ENCODE measurements around the gene PFN3.
A peak's percentile ranks its signal among the peaks of the same experiment; 100 is the strongest.
"Not testable (repeated sequence)": the region's sequence is repeated elsewhere in the genome, so short reads cannot be mapped to it uniquely, and the experiment has no call there.

The PFN3 gene

DNA sequence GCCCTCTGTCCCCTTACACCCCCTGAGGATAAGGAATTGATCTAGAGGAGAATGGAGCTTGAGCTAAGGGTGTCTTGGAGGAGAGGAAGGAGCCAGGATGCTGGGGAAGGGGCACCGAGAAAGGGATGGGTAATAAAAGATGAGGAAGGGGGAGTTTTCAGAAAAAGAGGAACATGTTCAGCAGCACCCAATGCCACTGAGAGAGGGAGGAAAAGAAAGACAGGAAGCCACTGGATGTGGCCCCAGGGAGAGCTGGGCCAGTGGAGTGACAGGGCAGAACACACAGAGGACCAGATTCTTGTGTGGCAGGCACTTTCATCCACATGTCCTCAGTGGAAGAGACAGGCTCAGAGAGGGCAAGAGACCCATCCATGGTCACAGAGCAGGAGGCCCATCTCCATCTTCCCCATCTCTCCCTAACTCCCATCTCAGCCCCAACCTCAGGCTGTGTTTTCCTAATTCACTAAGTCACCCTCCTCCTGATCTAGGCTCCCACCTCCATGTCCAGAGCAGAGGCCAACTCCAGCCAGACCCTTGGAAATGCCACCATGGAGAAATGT is 7.2 kb downstream of the PFN3 start:
- DNase-seq (ENCODE audit: low spot score): no peak

DNA sequence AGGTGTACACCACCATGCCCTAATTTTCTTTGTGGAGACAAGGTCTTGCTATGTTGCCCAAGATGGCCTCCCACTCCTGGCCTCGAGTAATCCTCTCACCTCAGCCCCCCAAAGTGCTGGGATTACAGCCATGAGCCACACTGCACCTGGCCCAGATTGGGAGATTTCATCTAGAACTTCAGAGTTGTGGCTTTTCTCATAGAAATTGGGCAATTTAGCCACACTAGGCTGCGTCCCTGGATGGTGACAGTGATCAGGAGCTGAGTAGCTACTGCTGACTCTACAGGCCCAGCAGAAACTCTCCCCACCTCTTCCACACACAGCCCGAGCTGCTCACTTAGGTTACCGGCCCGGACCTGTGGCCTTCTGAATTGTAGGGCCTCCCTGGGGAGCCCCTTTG is 7.7 kb downstream of the PFN3 start:
- no peak for DNase-seq (ENCODE audit: low spot score)

DNA sequence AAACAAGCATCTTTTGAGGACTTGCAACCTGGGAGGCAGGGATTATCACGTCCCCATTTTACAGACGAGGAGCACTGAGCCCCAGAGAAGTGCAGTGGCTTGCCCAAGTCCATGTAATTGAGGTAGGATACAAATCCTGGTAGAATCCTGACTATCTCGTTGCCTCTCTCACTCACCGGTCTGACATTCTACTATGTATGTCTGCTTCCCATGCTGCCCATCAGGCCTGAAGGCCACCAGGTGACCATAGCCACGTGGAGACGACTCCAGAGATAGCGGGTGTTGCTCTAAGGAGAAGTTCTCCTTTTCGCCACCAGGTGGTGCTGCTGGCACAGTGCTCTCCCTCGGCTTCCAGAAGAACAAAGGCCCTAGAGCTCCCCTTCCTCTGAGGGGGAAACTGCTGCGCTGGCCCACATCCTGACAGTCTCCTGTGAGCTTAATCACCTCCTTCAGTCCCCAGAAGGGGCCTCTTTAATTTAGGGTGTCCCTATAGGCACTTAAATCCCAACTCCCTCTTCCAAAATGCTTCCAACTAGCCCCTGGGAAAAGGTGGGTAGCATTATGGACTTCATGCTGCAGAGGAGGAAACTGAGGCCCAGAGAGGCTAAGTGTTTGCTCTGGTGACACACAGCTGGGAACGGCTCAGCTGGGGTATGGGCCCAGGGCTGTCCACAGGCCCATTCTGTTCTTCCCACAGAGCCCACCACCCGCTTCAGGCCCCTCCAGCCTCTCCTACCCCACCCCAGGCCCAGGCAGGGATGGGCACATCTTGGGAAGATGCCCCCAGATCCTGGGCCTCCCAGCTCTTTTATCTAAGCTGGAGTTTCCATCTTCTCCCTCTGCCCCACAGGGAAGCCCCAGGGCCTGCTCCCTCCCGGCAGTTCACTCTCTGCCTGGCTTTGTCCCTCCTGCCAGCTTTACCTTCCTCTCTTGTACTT is 9.8 kb downstream of the PFN3 start:
- peak; percentile 99 for DNase-seq (ENCODE audit: low spot score)

DNA sequence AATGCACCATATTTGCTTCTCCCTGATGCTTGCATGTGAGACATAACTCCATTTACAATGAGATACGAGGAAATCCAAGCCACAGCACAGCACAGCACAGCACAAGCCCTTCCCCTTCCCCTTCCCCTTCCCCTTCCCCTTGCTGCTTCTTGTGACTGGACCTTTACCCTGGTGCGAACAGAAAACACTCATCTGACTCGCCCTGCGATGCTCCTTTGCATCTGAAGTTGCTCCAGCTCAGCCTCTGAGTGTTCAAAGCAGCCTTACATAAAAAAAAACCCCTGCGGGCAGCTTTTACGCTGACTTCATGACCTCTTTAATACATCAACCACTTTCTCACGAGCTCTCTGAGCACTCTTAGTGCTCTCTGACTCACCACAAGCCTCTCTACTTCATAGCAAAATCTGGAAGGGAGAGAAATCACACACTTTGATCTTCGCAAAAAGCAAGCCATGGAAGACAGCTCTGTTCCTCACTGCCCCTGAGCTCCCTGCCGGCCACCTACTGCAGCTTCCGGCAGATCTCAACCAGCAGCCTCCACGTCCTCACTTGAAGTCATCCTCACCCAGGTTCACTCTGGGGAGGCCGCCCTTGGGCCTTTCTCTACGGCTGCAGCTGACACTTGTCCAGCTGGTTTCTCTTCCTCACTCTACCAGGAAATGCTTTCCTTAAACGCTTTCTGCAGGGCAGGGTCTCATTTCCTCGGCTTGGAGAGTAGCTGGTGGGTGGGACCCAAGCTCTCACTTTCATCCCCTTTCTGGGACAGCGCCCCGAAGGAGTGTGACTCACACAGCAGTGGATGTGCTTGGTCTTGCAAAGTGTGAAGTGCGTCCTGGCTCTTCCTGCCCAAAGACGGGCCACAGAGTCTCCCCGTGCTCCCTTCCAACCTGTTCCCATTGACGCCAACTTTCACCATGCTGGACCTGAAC is 11.0 kb downstream of the PFN3 start:
- DNase-seq (ENCODE audit: low spot score): no peak

DNA sequence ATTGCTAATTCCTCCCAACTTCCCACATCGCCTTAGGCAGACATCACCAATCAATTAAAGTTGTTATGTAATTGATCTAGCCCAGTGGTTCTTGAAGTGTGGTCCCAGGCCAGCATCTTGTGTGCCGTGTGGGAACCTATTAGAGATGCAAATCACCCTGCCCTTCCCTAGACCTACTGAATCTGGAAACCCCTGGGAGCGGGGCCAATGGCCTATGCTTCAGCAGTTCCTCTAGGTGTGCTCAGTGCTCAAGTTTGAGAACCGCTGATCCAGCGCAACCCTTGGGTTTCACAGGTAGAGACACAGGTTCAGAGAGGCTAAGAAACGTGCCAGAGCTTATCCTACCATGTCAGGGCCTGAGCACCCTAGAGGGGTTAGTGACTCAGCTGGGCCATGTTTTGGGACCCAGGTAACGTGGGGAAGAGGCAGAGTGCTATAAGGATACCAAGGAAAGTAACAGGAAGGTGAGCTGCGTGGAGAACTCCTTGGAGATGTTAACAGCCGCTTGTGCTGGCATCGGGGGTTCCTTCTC is 11.9 kb downstream of the PFN3 start:
- DNase-seq (ENCODE audit: low spot score): no peak

DNA sequence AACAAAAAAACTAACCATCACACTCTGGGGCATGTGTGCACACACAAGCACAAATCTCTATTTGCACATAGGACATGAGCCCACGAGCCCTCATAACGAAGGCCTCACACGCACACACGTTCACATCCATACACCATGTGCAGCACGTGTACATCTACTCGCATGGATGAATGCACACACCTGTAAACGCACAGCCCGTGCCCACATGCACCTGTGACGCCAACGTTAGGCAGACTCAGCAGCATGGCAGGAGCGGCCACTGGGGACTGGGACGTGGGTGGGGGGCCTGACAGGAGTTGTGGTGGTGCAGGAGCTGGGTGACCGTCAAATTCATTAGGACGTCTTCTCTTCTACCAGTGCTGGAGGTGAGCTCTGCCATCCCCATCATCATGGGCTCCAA is 13.1 kb downstream of the PFN3 start:
- DNase-seq (ENCODE audit: low spot score): no peak

DNA sequence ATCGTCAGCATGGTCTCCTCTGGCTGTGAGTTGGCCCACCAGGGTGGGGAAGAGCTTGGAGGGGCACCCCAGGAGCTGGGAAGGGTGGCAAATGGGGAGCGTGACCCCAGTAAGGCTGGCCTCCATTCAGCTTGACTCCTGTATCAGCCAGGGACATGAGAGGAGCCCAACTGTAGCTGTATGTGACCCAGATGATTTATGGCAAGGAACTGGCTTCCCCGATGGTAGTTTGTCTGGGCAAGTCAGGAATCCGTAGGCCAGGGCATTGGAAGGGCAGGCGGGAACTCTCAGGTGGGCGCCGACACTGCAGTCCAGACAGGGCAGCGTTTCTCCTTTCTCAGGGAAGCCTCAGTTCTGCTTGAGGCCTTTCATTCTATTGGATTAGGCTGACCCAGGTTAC is 13.9 kb downstream of the PFN3 start:
- DNase-seq (ENCODE audit: low spot score): no peak

DNA sequence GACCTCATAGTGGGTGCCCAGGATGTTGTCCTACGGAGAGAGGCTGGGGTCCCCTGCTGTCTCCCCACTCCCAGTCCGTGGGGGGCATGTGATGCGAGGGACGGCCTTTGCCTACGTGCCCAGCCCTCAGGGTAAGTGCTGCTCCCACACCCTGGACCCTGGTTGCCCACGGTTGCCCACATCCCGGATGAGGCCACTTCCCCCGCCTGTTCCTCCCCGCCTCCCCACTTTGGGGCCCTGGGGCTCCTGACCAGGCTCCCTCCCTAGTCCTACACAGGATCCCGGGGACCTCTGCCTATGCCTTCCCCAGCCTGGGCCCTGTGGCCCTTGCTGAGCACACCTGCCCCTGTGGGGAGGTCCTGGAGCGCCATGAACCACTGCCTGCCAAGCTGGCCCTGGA is 14.7 kb downstream of the PFN3 start:
- no peak for DNase-seq (ENCODE audit: low spot score)

DNA sequence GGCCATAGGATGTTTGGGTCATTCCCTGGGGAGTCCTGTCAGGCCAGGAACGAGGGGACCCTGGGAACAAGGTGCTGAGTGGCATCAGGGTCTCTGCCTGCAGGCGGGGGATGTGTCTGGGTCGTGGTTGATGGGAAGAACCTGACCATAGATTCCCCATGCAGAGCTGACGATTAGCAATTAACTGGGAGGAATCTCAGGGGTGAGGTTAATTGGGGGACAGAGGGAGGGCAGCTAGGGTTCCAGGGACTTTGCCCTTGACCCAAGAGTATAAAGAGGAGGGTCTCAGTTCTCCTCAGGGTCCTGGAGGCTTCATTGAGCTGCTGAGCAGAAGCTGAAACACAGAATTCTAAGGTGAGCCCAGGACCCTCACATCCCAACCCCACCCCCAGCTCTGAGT is 16.3 kb downstream of the PFN3 start, which contains the start of gene SLC34A1:
TSS of gene SLC34A1 (plus strand) at position 301 of the 400 bp plus-strand sequence. CDS start 1,308 bp downstream, outside the sequence.
- DNase-seq (ENCODE audit: low spot score): no peak

DNA sequence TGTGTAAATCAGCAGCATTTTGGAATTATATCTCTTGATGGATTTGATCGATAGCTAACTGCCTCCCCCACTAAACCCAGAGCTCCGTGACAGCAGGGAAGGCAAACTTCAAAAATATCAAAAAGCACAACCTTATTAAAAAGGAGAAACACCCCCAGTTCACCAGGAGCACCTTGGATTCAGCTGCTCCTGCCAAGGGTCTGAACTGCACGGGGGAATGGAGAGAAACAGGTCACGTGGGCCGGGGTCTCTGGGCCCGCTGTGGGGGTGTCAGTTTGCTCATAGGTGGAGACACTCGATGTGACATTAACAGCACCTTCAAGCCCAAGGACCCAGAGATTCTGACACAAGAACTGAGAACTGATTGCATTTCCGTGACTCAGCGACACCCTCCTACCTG is 17.3 kb downstream of the PFN3 start:
- DNase-seq (ENCODE audit: low spot score): no peak

DNA sequence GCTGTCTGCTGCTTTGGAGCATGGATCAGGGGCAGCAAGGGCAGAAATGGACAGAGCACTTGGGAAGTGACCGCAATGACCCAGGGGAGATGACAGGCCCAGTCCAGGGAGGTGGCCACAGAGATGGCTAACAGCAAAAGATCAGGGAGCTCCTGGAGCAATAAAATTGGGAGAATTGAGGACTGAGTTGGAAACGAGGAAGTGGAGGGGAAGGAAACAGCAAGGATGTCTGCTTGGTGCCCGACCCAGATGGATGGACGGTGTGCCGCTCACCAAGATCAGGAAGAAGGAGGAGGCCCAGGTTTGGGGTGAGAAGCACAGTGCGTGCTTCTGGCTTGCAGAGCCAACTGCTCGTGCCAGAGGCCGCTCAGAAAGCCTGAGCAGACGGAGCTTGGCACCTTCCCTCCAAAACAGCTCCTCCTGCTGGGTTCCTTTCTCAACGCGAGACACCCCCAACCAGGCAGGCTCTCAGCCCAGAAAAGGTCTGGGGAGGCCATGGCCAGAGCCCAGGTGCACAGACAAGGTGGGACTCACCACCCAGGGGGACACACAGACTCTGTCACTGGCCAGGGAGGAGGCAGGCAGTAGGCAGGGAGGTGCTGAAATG is 17.9 kb downstream of the PFN3 start:
- DNase-seq (ENCODE audit: low spot score): peak; percentile 53

DNA sequence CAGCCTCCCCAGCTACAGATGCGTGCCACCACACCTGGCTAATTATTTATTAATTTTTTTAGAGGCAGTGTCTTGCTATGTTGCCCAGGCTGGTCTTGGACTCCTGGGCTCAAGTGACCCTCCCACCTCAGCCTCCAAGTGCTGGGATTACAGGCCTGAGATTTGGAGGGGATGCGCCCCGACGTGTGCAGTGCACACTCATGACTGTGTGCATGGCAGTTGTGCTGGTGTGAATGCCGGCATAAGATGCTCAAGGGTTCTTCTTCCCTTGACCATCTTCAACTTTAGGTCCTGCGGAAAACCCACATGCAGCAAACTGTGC is 19.7 kb downstream of the PFN3 start:
- DNase-seq (ENCODE audit: low spot score): no peak

DNA sequence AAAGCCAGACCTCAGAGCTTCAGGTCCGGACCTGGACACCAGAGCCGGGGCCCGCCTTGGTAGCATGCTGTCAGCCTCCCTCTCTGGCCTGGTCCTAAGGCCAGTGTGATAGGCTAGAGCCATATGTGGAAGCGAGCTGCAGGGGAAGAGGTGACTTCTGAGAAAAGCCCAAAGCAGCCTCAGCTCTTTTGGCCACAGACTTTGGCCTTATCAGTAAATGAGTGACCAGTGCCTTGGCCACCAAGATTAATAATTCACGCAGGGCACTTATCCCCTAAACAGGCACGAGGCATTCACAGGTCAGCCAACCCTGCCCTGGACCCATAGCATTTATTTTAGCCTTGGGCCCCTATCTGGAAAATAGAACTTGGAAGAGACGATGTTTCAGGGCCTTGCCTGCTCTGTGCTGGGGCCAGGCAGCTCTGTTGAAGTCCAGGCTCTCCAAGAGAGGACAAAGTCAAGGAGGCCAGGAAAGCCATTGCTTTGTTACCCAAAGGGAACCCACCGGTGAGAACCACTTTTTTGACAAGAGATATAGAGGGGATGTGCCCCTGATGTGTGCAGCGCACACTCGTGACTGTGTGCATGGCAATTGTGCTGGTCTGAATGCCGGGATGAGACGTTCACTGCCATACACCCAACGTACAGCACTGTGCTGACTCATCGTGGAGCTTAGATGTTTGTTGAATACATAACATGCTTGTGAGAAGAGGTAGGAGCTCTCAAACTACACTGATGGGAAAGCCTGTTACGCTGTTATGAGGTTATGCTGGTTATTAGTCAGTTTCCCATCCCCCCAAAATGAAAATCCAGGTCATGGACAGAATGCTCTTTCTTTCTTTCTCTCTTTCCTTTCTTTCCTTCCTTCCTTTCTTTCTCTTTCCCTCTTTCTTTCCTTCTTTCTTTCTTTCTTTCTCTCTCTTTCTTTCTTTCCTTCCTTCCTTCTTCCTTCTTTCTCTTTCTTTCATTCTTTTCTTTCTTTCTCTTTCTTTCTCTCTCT is 21.3 kb downstream of the PFN3 start:
- DNase-seq (ENCODE audit: low spot score): peak; percentile 68

DNA sequence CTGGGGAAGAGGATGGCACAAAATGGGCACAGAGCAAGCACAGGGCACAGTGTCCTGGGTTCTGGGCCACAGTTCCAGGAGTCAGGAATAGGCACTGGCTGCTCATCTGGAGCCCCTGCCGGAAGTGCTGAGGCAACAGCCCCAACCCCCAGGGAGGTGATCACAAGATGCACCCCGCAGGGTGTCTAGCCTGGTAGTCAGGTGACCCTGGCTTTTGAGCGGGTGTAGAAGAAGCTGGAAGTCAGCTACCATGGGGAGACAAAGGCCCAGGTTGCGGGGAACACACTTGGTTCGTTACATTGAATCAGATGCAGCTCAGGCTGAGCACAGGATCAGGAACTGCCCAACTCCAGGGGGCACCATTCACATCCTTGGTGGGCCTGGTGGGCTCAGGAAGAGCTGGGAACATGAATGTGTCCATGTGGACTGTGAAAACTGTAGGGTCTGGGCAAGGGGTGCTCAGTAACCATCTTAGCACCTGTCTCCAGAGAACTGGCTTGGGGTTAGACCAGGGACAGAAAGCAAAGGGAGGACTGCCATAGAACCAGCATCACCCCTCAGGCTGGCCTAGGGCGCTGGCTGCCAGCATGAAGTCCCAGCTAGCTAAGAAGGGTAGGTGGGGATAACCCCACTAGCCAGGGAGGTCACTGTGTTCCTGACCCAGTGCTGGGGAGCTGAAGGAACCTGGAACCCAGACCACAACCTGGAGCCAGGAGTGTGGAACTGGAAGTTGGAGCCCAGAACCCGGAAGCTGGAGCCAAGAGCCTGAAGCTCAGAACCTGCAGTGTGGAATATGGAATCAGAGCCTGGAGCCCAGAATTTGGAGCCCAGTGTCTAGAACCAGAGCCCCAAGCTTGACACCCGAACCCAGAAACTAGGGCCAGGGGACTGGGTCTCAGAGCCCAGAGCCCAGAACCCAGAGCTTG is 22.3 kb downstream of the PFN3 start:
- DNase-seq (ENCODE audit: low spot score): no peak

DNA sequence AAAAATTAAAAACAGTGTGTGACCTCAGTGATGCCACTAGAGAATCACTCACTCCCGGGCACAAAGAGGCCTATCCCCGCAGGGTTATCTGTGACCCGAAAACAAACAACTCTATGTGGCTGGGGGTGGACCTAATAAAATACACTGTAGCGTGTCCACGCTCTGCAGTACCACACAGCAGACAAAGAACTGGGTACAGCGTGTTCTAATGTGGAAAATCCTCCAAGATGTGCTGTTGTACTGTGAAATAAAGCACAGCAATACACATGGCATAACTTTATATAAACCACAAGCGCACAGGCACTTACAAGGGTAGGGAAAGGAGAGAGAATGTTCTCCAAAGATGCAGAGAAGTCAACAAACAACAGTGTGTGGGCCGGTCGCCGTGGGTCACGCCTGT is 24.4 kb downstream of the PFN3 start:
- DNase-seq (ENCODE audit: low spot score): no peak

DNA sequence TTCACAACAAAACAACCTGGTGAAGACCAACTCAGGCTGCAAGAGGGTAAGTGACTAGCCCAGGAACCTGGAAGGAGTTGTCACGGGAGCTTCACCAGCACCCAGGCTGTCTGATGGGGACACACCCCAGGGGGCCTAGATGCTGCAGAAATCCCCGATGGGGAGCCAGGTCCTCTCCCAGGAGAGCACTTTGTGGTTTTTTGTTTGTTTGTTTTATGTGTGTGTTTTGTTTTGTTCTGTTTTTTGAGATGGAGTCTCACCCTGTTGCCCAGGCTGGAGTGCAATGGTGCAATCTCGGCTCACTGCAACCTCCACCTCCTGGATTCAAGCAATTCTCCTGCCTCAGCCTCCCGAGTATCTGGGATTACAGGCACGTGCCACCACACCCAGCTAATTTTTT is 24.9 kb downstream of the PFN3 start:
- DNase-seq (ENCODE audit: low spot score): not testable (repeated sequence)

DNA sequence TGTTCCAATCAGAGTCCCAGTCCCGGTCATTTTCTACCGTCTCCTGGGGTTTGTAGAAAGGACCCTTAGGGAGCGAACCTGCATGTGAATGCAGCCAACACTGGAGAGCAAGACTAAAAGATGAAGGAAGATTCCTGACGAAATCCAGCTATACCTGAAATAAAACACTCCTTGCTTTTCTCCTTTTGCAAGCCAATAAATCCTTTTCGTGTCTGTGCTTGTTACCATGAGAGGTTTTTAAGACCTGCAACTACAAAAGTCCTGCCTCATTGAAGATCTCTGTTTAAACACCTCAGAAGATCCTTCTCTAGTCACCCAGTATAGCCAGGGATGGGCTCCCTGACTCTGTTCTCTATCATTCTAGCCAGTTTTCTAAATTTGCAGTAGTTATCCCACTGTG is 26.2 kb downstream of the PFN3 start:
- no peak for DNase-seq (ENCODE audit: low spot score)

DNA sequence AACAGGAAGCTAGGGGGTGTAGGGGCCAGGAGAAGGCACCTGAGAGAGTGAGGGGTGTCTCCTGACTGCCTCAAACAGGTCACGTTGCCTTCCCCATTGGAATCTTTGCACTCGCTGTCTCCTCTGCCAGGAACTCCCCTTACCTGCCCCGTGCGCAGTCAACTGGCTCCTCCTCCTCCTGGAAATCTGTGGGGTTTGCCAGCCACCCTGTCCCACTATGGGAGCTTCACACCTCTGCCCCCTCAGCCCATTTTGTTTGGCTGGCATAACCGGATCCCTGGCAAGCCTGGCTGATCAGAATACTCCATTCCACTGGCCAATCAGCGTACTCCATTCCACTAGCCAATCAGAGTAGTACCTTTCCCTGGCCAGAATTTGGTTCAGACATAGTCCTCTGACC is 26.7 kb downstream of the PFN3 start:
- DNase-seq (ENCODE audit: low spot score): no peak

DNA sequence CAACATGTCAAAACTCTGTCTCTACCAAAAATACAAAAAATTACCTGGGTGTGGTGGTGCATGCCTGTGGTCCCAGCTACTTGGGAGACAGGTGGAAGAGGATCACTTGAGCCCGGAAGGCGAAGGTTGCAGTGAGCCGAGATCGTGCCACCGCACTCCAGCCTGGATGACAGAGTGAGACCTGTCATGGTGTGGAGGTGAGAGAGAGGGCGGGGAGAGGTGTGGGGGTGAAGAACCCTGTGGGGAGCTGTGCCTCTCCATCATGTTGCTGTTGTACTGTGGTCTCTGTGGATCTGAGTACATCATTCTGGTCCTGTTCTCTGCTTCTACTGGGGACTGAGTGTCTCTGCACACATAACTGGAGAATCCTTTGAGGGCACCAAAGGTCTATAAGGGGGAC is 27.6 kb downstream of the PFN3 start:
- no peak for DNase-seq (ENCODE audit: low spot score)

Measured in HuH-7 (cell line).